EL (cell line): ENCODE measurements around the gene EPC1.
"Not testable (repeated sequence)": the region's sequence is repeated elsewhere in the genome, so short reads cannot be mapped to it uniquely, and the experiment has no call there.

Experiments
- DNase-seq: peaks from one replicate; pipeline ENCODE4 v3.0.0-alpha.2; 2016

The EPC1 gene

DNA sequence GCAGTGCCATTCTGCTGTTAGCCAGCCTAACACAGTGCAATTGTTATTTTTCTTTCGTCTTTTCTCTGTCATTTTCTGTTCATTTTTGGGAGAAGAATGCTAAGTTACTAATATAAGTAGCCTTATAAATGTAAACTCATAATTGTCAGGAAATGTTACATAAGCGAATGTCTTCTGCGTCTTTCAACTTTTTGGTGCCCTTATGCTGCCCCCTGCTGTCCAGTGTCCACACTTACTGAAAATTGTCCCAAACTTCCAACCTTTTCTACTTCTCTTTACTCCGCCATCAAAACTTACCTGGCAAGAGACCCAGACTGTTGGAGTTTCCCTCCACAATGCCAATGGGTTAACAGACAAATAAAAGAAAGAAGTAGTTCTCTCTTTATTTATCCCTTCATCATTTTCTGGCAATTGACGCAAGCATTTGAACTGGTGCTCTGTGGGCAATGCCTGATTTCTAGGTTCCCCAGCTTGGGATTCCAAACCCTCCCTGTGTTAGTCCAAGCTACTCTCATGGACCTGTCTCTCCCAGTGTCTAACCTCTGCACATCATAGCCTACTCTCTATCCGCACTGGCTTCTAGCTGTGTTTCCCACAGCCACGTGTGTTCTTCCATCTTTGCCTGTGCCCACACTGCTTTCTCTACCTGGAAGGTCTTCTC, 21.0 kb upstream of the EPC1 start:
- DNase-seq, result peak; percentile 64

DNA sequence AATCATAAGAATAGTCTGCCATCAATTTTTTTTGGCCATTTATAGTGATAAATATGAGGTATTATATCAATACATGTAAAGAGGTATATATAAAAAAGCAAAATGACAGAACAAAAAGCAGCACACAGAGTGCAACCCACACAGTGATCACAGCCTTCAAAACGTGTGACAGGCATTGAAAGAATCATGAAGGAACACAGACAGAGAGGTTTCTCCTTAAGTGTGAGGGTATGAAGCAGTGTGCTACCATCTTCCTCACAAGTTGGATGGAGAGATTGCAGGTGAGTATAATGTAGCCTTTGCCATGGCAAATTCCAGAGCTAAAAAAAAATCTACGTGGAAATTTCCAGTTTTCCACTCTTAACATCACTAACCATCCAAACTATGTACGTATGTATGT, 19.6 kb upstream of the EPC1 start:
- no peak for DNase-seq

DNA sequence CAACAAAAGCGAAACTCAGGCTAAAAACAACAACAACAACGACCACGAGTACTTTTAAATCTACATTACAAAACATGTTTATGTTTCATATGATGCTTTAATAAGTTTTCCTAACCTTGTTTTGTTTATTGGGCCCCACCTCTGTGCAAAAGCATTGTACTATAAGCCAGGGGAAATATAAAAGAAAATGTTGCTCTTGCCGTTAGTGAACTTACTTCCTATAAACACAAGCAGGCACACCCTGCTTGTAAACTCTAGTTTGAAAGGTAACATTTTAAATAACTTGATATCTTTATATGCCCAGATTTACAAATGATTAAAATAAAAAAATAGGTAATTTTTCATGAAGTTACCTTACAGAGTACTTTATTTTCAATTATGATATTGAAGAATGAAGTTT, 19.2 kb upstream of the EPC1 start:
- DNase-seq, result no peak

DNA sequence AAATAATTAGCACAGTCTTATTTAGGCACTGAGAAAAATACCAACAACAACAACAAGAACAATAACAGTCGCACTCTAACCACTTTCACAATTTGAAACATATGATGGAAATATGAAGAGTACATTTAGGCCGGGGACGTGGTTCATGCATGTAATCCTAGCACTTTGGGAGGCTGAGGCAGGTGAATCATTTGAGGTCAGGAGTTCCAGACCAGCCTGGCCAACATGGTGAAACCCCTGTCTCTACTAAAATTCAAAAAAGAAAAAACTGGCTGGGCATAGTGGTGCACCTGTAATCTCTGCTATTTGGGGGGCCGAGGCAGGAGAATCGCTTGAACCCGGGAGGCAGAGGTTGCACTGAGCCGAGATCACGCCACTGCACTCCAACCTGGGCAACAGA, 18.4 kb upstream of the EPC1 start:
- DNase-seq, result not testable (repeated sequence)

DNA sequence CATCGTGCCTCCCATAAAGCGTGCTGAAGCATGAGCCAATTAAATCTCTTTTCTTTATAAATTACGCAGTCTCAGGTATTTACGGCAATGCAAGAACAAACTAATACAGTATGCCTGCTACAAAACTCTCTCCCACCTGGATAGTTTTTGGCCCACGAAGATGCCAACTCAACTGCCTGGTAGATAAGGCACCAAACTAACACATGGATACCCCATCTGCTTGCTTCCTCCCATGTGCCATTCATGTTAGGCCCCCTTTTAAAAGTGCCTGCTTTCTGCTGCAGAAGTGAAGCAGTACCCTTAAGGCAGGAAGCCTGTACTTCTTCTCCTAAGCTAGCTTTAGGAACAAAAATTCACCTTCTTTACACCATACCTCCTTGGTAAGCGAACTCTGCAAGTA, 15.6 kb upstream of the EPC1 start:
- DNase-seq, result no peak

DNA sequence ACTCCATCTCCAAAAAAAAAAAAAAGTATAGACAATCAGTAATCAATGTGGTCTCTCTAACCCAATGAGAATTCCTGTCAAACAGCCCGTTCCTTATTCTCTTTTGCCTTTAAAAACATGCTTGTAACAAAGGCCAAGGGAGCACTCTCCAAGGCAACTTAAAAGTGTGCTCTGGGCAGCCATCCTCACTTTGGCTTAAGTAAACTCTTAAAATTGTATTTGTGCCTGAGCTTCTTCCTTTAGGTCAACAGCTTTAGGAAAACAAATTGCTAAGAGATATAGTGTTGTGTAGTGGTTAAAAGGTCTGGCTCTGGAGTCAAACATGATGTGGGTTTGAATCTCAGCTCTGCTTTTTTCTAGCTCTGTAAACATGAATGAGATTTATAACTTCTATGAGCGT, 13.9 kb upstream of the EPC1 start:
- no peak for DNase-seq

DNA sequence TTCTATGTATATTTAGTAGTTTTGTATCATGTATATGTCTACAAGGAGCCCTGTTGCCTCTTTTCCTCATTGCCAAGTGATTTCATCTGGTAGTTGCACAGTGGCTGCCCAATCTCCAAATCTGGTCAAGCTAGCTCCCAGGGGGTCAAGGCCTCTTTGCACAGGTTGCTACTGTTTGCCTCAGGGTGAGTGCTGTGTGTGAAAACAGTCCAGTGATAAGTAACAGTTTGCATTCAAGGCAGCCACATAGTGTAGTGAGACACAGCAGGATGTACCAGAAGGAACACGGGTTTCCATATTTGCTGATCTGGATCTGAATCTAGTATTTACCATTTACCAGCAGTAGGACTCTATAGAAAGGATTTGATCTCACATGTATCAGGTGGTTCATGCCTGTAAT, 13.3 kb upstream of the EPC1 start:
- no peak for DNase-seq

DNA sequence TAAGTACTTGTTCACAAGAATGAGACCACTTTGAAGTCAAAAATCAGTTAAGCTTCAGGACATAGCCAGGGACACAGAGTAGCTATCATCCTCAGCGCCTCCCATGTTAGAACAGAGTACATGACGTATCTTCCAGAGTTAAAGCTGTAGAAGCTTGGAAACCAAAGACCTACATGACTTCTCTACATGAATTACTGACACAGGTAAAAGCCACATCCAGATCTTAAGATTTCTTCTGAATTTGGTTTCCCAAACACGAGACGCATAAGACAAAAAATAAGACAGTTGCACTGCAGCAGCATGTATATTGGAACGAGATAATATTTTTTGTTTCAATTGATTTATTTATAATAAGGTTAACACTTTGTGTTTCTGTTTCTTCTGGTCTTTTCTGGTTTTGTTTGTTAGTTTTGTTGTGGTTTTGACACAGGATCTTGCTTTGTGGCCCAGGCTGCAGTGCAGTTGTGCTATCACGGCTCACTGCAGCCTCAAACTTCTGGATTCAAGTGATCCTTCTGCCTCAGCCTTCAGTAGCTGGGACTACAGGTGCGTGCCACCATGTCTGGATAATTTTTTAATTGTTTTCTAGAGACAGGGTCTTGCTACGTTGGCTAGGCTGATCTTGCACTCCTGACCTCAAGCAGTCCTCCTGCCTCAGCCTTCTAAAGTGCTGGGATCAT, 10.2 kb upstream of the EPC1 start:
- no peak for DNase-seq

DNA sequence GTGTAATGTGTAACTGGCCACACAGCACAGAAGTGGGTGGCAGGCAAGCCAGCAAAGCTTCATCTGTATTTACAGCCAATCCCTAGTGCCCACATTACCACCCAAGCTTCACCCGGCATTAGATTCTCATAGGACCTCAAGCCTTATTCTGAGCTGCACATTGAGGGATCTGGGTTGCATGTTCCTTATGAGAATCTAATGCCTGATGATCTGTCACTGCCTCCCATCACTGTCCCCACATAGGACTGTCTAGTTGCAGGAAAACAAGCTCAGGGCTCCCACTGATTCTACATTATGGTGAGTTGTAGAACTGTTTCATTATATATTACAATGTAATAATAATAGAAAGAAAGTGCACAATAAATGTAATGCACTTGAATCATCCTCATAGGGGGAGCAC, 7.7 kb upstream of the EPC1 start:
- not testable (repeated sequence) for DNase-seq

DNA sequence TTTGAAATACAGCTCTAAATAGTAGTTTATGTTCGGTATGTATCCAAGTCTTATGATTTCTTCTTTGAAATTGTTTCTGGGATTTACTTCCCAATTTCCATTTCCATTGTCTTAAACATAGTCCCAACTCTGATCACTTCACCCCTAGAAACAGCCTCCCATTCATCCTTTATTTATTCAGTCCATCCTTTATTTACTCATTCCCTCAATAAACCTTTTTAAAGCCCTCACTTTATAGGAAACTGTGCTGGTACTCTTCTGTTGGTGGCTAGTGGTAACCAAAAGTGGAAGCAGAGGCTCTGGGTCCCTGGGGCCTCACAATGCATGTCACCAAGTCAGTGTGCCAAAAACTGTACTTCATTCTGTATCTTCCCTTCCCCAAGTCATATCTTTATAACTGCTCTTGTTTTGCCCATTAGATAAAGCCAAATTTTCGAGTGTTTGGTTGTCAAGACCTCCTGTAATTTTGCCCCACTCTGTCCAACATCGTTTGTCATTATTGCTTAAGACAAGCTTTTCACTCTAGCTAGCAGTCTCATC, 3.9 kb upstream of the EPC1 start:
- no peak for DNase-seq

DNA sequence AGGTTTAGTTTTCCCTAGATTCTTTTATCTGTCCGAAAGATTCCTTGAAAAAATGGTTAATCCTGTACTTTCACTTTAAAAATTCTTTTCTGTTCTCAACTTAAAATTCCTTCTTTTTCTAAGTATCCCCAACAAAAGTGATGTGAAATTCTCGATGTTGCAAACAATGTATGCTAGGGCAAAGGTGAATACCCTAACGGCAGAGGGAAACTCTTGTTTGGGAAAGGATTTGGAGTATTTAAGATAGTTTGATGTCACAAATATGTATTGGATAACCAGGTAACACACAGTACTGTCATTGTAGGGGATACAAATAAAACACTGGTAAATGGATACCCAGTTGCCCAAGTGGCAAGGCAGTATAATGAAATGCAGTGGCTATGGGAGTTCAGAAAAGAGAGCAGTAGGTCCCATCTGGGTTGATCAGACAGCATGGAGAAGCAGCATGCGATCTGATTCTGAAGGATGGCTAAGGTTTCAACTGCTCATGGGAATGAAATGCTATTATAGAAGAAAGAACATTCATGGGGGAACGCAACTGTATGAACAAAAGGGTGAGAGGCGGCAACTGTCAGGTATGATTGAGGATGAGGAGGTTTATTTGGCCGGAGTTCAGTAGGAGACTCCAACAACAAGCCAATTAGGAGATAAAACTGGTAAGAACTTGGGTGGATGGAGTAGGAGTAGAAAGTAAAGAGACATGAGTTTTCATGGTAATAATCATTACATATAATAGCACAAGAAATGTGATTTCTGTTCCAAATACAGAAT, 3.2 kb upstream of the EPC1 start:
- DNase-seq, result no peak

DNA sequence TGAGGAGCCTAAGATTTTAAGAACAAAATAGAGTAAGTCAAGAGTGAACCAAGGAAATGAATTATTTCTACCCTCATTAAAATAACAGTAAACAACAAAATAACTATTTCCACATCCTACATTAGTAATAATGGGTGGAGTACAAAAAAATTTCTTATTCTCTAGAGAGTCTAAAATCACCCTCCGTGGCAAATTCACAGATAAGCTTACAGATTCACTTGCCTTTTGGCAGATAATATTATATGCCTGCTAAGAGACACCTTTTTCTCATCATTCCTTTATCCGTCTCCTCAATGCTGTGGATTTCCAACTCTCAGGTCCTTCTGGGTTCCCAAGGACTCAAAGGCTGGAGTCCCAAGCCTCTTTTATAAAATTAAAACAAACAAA, 2.2 kb upstream of the EPC1 start:
- no peak for DNase-seq

DNA sequence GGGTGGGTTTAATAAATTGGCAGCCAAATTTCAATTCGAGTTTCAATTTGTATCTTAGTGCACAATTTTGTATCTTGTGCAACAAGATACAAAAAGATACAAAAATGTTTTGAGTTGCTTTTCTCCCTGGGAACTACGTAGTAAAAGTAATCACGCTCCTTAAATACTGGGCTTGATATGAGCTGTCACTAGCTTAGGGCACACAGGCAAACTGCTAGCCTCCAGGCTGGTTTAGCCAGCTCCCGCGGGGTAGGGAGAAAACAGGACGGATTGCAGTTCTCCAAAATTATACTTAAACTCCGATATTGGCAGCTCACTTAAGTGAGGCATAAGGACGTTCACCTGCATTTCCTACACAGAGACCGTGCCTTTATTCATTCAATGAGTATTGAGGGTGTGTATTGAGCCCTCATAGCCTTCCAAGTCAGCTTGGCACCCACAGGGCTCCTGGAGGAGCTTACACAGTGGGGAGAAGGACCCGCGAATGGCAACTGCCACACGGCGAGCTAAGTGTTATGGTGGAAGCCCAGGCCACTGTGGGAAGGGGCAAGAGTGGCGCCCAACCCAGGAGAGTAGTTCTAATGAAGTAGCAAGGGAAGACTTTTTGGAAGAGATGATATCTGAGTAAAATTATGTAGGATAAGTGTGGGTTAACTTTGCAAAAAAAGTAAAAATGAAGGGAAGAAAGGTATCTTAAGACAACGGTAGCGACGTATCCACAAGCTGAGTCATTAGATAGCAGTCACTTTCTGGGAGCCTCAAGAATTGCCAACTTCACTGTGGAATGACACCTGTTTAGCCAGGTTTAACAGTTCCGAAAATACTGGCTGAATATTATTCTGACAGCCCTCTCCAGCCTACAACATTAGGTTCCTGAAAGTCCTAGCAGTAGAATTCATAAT, 1.6 kb upstream of the EPC1 start:
- no peak for DNase-seq

DNA sequence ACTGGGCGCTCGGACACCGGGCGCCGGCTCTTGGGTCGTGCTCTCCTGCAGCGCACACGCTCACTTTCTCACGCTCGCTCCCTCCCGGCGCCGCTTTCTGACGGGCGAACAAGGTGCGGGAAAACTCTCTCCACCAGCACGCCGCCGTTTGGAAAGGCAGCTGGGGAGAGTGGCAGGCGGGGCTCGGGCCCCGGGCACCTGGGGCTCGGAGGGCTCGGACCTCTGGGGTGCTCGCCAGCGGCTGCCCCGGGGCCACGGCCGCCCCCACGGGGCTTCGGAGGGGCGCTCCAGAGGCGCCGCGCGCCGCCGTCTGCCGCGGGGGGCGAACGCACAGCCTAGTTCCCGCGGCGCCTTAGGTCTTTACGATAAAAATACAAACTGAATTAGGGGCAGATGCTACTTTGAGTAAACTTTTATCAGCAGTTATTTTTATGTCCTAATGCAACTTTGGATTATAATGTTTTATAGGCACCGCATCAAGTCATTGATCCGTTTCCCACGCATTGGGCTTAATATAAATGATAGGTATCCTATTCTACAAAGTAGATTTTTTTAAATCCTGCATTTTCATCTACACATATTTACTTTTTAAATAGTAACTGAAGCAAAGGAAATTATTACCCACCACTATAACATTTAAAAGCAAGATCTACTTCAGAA, 535 bp upstream of the EPC1 start:
- no peak for DNase-seq

DNA sequence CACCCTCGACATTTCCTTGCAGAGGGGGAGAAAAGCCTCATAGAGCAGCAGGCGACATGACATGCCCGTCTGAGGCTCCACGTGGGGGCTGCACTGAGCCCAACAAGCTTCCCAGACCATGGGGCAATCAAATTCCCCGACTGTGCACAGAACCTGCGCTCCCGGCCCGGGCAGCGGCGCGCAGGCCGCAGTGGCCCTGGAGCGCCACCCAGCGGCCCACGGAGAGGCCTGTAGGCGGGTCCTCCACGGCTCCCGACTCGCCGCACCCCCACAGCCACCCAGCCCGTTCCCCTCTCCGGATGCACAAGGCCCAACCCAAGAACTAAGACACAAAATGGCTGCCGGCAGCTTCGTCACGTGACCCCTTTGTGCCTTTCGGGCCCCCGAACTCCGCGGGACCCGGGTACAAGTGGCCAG, 816 bp downstream of the EPC1 start:
- DNase-seq, result peak; percentile 96

DNA sequence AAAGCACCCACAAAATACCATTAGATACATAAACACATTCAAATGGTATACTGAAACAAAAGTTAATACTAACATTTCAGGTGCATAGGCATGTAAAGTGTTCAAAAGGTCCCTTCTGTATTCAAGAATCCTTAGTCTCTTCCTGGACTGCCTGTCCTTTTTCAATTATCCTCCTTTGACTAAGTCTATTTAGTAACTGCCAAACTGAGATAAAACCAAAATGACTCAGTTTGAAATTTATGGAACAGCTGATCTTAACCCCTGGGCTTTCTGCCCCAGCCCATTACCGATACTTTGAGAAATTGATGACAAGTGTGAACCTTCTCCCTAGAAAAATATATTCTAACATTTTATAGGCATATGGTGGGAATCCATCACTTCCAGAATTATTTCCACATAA, 5.4 kb downstream of the EPC1 start:
- DNase-seq, result no peak

DNA sequence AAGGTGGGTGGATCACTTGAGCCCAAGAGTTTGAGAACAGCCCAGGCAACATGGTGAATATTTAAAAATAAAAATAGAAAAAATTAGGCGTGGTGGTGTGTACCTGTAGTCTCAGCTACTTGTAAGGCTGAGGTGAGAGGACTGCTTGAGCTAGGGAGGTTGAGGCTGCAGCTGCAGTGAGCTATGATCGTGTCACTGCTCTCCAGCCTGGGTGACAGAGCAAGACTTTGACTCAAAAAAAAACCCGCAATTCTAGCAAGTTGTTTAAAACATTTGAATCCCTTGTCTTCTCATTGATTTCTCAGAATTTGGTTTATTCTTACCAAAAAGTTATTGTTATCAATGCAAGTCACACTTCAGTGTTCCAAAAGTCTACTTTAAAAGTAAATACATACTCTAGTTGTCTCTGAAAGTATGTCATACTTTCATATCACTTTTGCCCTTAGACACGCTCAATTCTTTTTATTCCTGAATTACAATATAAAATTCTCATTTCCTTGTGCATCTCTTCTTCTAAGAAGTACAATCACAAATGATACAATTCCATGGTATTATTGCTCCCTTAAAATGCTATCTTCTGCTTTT, 6.3 kb downstream of the EPC1 start:
- DNase-seq, result no peak

DNA sequence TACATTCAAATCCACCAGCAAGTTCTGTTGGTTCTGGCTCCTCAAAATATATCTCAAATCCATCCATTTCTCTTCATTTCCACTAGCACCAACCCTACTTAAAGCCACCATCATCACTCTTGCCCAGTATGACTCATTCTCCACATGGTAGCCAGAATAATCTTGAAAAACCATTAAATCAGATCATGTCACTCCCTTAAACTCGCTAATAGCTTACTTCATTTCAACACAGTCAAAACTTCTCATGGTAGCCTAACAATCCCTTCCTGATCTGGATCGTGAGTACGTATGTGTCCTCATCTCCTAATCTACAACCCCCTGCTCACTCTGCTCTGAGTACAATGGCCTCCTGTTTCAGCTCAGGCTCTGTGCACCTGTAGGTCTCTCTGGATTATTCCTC, 8.7 kb downstream of the EPC1 start:
- DNase-seq, result no peak

DNA sequence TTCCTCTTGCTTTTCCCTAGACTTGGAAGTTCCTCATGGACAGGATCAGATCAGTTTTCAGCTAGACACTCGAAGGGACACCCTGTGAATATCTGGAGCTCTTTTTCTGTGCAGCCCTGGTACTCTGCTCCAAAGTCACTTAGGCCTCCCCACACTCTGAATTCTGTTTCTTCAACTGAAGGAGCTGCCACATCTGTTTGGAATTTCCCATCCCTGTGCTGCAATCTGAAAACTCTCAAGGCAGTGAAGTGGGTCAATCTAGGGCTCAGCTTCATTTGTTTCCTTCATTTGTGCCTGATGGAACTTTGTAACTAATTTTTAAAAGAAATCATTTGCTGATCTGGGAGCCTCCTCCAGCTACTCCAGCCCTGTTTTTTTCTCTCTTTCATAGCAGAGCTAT, 9.6 kb downstream of the EPC1 start:
- DNase-seq, result no peak

DNA sequence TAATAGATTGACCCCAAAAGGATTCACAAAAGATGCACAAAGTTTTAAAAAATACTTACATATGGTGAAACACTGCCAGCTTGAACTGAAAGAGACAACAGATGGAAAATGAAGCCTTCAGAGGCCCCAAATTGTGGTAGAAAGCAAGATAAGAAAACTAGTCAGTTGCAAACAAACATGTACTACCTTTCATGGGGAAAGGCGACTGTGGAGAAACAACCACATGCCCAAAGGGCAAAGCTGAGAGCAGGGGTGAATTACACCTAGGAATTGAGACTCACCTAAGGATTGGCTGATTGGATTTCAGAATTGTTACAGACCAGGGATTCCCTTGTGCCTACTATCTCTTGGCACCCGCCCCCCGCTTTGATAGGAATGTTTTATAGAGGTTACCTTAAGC, 13.1 kb downstream of the EPC1 start:
- DNase-seq, result no peak

DNA sequence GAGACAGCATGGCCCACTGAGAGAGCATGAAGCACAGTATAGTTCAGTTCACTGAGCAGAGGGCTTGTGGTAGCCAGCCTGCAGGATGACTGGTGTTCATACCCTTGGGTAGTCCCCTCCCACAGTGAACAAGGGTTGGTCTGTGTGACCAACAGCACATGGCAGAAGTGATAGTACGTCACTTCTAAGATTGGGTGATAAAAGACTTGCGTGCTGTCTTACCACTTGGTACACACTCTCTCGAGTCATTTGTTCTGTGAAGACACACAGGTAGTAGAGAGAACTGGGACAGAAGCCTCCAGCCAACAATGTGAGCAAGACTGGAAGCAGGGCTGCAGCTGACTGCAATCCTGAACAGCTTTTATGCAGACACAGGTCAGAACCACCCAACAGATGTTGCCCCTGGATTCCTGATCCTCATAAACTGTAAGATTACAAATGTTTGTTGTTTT, 14.6 kb downstream of the EPC1 start:
- DNase-seq, result no peak

DNA sequence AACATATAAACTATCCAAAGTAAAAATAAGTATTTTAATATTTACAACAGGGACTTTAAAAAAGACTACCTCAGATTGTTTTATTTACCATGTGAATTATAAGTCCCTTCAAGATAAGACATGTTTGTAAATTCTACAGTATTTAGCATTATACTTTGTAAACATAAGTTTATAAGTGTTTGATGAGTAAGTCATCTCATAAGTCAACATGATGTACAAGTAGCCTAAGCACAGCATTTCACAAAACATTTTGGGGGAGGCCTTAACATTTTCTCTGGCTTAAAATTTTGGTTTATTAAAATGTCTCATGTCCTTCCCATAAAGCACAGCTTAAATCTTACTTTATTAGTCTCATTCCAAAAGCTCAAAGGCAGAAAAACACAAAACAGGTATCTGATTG, 15.4 kb downstream of the EPC1 start:
- no peak for DNase-seq
